Ishikawa (cell line): ENCODE results near the gene C1R.

Experiments
- CEBPB ChIP-seq: IDR thresholded peaks from 2 replicates; pipeline ENCODE4 v1.6.1; 2012
- YY1 ChIP-seq: IDR thresholded peaks from 2 replicates; pipeline ENCODE4 v1.6.1; 2012; ENCODE audit warnings: low read depth

GRCh38 chr12:7078163-7078562, 14.1 kb downstream of the C1R start:
- TF ChIP-seq CEBPB (no peak), YY1 (no peak)
